Peyer's patch (tissue), 4 donors: Measurements from ENCODE around the gene YARS1. TPM values are rescaled to one million over a fixed set of nuclear protein-coding genes. Genes with fewer than 3 reads are reported as not detected.

Experiments
- DNase-seq, 3 donors: peaks; one replicate each; pipeline ENCODE4 v3.0.0-alpha.2; 2017 to 2019
- H3K27ac ChIP-seq, 4 donors: fragments of 200-600 bp; sonication (generic); one replicate each; pipeline ENCODE4 v1.5.1; 2016 to 2019
- H3K27me3 ChIP-seq, 2 donors: fragments of 200-600 bp; sonication (generic); one replicate each; pipeline ENCODE4 v1.5.1; 2019
- H3K36me3 ChIP-seq, 3 donors: fragments of 200-600 bp; sonication (generic); one replicate each; pipeline ENCODE4 v1.5.1; 2016 to 2019
- H3K4me1 ChIP-seq, 4 donors: fragments of 200-600 bp; sonication (generic); one replicate each; pipeline ENCODE4 v1.5.1; 2016 to 2019
- H3K4me3 ChIP-seq, 4 donors: fragments of 200-600 bp; sonication (generic); 1 replicate in 3 of 4; 2 replicates in 1 of 4; pipeline ENCODE4 v1.5.1; 2016 to 2019; ENCODE audit warnings: mild to moderate bottlenecking in 1 of 4
- H3K9me3 ChIP-seq, 4 donors: fragments of 200-600 bp; sonication (generic); one replicate each; pipeline ENCODE4 v1.5.1; 2016 to 2019; ENCODE audit warnings: mild to moderate bottlenecking in 1 of 4
- CTCF ChIP-seq, 6 experiments: fragments of 450-650 bp in 4 of 6; fragments of 200-600 bp in 2 of 6; sonication (generic) in 1 of 6; IDR thresholded peaks; one replicate each; pipeline ENCODE4 v1.5.1; 2017 to 2019; ENCODE audit warnings: antibody characterized with exemption in 6 of 6, mild to moderate bottlenecking in 3 of 6, moderate library complexity in 1 of 6
- POLR2A ChIP-seq, 2 donors: fragments of 450-650 bp; IDR thresholded peaks; one replicate each; pipeline ENCODE4 v1.5.1; 2017; ENCODE audit warnings: antibody characterized with exemption in 2 of 2, mild to moderate bottlenecking in 2 of 2, moderate library complexity in 2 of 2
- total RNA-seq, 4 donors: library from RNA; depleted of rRNA; stranded (reverse); fragments of >200 nt; gene quantifications; one replicate each; pipeline ENCODE4 v1.1.0, GENCODE V29; 2016

YARS1 gene
- total RNA-seq, 4 donors from 2014 or later, result 29.6 to 93.3 (median 50.4) TPM

GRCh38 chr1:32774464-32774808 is 42.7 kb downstream of the YARS1 start:
- DNase-seq, result no peak
- peaks cover 0 to 73% (median 0%) of the 10 kb centered on the region in 3 donors for H3K36me3 ChIP-seq
- no peaks in the 10 kb centered on the region for H3K4me1 ChIP-seq
- H3K27ac ChIP-seq, result peak overlapping the region in 1 of 4 donors; percentile 11
- H3K27me3 ChIP-seq, result no peaks in the 10 kb centered on the region
- TF ChIP-seq CTCF (IDR thresholded peaks at IDR 0.05) (no peak), POLR2A (IDR thresholded peaks at IDR 0.05) (no peak)
- no peak overlapping the region for H3K4me3 ChIP-seq
- H3K9me3 ChIP-seq, result no peaks in the 10 kb centered on the region

GRCh38 chr1:32773764-32774463 is 43.2 kb downstream of the YARS1 start:
- TF ChIP-seq POLR2A (IDR thresholded peaks at IDR 0.05), result no peak
- TF ChIP-seq CTCF (IDR thresholded peaks at IDR 0.05), result no peak
- Histone ChIP-seq H3K9me3 (no peaks in the 10 kb centered on the region), H3K27me3 (no peaks in the 10 kb centered on the region), H3K36me3 (peaks cover 0 to 71% (median 0%) of the 10 kb centered on the region in 3 donors), H3K27ac (peak overlapping the region in 1 of 4 donors; percentile 11), H3K4me1 (no peaks in the 10 kb centered on the region), H3K4me3 (no peak overlapping the region)
- no peak for DNase-seq

- Histone ChIP-seq H3K4me1 (no peaks in the 10 kb centered on the region), H3K27ac (peak overlapping the region in 1 of 4 donors; percentile 1), H3K9me3 (no peaks in the 10 kb centered on the region), H3K4me3 (no peak overlapping the region), H3K36me3 (peaks cover 0 to 66% (median 0%) of the 10 kb centered on the region in 3 donors), H3K27me3 (no peaks in the 10 kb centered on the region)
- peak; percentile 70 to 94 (median 90) for DNase-seq
- TF ChIP-seq POLR2A (IDR thresholded peaks at IDR 0.05) (no peak), CTCF (IDR thresholded peaks at IDR 0.05) (peak; percentile 79 to 96 (median 91))
Observed at GRCh38 chr1:32773018-32773763, 44.0 kb downstream of the YARS1 start.

GRCh38 chr1:32772281-32773017 is 44.7 kb downstream of the YARS1 start:
- Histone ChIP-seq H3K9me3 (no peaks in the 10 kb centered on the region), H3K4me1 (peaks cover 0 to 4% (median 0%) of the 10 kb centered on the region in 4 donors), H3K36me3 (peaks cover 0 to 61% (median 0%) of the 10 kb centered on the region in 3 donors), H3K27ac (peak overlapping the region in 1 of 4 donors; percentile 1), H3K27me3 (no peaks in the 10 kb centered on the region), H3K4me3 (no peak overlapping the region)
- DNase-seq, result no peak
- TF ChIP-seq CTCF (IDR thresholded peaks at IDR 0.05), result no peak
- no peak for TF ChIP-seq POLR2A (IDR thresholded peaks at IDR 0.05)

- H3K27ac ChIP-seq, result no peak overlapping the region
- H3K27me3 ChIP-seq, result no peaks in the 10 kb centered on the region
- no peaks in the 10 kb centered on the region for H3K9me3 ChIP-seq
- DNase-seq, result no peak
- TF ChIP-seq POLR2A (IDR thresholded peaks at IDR 0.05), result no peak
- TF ChIP-seq CTCF (IDR thresholded peaks at IDR 0.05), result no peak
- no peak overlapping the region for H3K4me3 ChIP-seq
- H3K36me3 ChIP-seq, result peaks cover 0 to 54% (median 0%) of the 10 kb centered on the region in 3 donors
- H3K4me1 ChIP-seq, result peaks cover 0 to 7% (median 0%) of the 10 kb centered on the region in 4 donors
Observed at GRCh38 chr1:32771561-32772280, 45.4 kb downstream of the YARS1 start.
